ENCODE measurements around the gene USB1.

USB1 gene

DNA sequence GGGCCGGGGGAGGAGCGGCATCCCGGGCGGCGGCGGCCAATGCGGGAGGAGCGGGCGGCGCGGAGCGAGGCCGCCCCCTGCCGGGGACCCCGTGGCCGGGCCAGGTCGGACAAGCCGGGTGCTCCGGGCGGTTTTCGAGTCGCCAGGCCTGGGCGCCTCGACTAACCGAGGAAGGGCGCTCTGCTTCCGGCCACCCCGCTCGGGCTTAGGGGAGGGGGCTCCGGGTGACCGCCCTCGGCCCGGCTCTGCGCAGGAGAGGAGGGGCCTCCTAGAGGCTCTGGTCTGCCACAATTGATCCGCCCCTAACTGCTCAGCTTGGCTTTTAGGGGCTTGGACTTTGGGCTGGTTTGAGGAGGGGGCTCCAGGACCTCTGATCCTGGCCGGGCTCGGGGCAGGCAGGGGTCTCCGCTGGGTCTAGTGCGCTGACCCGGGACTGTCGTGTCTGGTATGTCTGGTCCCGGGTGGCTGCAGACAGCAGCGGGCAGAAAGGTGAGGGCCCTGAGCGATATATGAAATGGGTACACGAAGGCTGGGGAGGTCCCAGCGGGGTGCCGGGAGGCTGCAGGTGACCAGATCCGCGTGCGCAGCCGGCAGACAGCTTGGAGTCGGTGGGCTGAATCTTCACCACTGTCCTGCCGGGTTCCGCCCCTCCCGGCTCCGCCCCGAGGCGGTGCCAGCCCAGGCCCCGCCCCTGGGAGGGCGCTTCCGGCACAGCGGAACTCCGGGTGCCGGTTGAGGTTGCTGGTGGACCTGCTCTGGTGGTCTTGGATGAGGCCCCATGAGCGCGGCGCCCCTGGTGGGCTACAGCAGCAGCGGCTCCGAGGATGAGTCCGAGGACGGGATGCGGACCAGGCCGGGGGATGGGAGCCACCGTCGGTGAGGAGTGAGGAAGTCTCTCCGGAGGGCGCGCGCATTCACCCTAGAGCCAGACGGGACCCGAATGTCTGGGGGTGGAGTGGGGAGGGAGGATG, at the start of gene USB1:
TSS of gene USB1 (plus strand) at position 702 of the 971 bp plus-strand sequence. CDS start at position 779, 77 bp downstream.
- TF ChIP-seq, protein P1, sequence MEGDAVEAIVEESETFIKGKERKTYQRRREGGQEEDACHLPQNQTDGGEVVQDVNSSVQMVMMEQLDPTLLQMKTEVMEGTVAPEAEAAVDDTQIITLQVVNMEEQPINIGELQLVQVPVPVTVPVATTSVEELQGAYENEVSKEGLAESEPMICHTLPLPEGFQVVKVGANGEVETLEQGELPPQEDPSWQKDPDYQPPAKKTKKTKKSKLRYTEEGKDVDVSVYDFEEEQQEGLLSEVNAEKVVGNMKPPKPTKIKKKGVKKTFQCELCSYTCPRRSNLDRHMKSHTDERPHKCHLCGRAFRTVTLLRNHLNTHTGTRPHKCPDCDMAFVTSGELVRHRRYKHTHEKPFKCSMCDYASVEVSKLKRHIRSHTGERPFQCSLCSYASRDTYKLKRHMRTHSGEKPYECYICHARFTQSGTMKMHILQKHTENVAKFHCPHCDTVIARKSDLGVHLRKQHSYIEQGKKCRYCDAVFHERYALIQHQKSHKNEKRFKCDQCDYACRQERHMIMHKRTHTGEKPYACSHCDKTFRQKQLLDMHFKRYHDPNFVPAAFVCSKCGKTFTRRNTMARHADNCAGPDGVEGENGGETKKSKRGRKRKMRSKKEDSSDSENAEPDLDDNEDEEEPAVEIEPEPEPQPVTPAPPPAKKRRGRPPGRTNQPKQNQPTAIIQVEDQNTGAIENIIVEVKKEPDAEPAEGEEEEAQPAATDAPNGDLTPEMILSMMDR (conservative IDR thresholded peaks at IDR 0.05; ENCODE audit: low read length): peak; percentile 41
- DNase-seq (ENCODE audit: low read depth): peak; percentile 72
- peak within 1 kb of the TSS; percentile 91 for H3K4me3 ChIP-seq (ENCODE audit: low read length)

GRCh38 chr16:57952909-57953308, 48.3 kb upstream of the USB1 start:
- TF ChIP-seq, protein P1 (conservative IDR thresholded peaks at IDR 0.05; ENCODE audit: low read length): no peak

DNA sequence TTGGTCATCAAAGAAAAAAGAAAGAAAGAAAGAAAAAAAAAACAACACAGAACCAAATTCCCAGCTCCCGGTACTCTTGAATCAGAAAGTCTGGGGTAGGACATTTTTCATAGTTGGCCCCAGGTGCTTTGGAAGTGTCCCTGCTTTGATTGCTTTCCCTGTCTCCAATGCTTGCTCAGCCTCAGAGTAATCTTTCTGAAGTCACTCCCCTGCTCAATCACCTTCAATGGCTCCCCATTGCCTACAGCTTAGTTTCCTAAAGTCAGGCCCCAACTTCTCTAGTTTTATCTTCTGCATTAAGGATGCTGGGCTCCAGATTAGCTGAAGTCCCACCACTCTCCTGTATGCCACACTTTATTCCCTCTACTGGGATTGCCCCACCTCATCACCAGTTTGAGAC, 47.4 kb upstream of the USB1 start:
- no peak for DNase-seq (ENCODE audit: low read depth)
- no peak overlapping the region for H3K4me3 ChIP-seq (ENCODE audit: low read length)
- TF ChIP-seq, protein P1 (conservative IDR thresholded peaks at IDR 0.05; ENCODE audit: low read length): no peak

More at GRCh38 chr16:57952909-57953308, 48.3 kb upstream of the USB1 start:
- H3K4me3 ChIP-seq (ENCODE audit: low read length): no peak overlapping the region
- DNase-seq (ENCODE audit: low read depth): no peak

- no peak for DNase-seq (ENCODE audit: low read depth)
- TF ChIP-seq, protein P1 (conservative IDR thresholded peaks at IDR 0.05; ENCODE audit: low read length): no peak
- H3K4me3 ChIP-seq (ENCODE audit: low read length): no peak overlapping the region
Observed at GRCh38 chr16:57955572-57956188, 45.5 kb upstream of the USB1 start.

- no peak for DNase-seq (ENCODE audit: low read depth)
- H3K4me3 ChIP-seq (ENCODE audit: low read length): no peak overlapping the region
- TF ChIP-seq, protein P1 (conservative IDR thresholded peaks at IDR 0.05; ENCODE audit: low read length): no peak
Observed at GRCh38 chr16:57956270-57956808, 44.9 kb upstream of the USB1 start.

DNA sequence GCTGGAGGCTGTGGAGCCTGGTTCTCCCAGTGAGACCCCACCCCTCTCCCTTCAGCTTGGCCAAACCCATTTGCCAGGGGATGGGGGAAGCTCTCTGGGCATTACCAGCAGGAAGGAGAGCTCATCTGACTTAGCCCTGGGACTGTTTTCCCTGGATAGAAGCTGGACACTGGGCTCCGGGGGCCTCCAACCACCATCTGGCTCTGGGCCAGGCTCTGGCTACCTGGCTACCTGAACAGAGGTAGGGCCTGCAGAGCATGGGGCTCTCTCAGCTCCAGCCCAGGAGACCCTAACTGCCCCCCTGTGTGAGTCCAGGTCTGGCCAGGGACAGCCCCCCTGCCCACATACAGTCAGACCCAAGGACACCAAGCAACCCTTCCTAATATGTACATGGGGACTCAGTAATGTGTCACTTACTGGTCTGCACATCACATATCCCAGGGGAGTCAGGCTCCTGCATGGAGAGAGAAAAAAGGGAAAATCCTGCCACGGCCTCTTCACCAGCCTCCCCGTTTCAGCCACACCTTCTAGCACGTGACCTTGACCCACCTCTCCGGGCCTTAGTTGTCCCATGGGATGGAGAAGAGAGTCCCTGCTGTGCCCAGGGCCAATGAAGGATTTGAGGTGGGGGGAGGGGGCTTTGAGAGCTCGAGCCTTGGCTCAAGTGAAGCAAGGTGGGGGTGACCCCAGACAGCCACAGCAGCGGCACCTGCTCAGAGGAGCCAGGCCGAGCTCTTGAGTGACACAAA, 44.1 kb upstream of the USB1 start:
- DNase-seq (ENCODE audit: low read depth): no peak
- TF ChIP-seq, protein P1 (conservative IDR thresholded peaks at IDR 0.05; ENCODE audit: low read length): no peak
- no peak overlapping the region for H3K4me3 ChIP-seq (ENCODE audit: low read length)
